Measurements from ENCODE around the gene HOOK2. TPM values are rescaled to one million over a fixed set of nuclear protein-coding genes. Genes with fewer than 3 reads are reported as not detected.

Gene HOOK2
- total RNA-seq, 4 donors from 2014 or later: 55.1 to 227 (median 83.6) TPM

DNA sequence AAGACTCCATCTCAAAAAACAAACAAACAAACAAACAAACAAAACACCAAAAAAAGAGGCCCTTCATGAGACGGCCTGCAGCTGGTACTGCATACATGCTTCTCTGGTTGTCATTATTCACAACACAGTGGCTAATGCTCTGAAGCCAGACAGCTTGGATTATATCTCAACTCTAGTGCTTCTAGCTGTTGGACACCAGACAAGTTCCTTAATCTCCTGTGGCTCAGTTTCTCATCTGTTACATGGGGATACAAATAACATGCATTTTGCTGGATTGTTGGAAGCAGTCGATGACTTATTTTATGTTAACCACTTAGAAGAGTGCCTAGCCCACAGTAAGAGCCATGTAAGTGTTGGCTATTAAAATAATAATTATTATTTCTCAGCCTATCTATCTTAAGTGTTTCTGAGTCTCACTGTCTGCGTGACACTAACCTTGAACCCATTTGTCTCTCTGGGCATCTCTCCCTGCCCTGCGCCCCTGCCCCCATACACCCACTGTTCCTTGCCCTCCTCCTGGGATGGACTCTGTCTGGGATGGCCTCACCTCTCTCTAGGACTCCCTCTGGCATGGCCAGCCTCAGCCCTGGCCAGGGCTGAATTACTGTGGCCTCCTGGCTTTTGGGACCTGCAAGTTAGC, 12.8 kb upstream of the HOOK2 start:
- peak overlapping the region; percentile 88 for H3K4me3 ChIP-seq
- H3K27me3 ChIP-seq: no peaks in the 10 kb centered on the region
- peak overlapping the region; percentile 97 for H3K27ac ChIP-seq
- TF ChIP-seq EP300 (IDR thresholded peaks at IDR 0.05) (no peak), POLR2A (IDR thresholded peaks at IDR 0.05) (no peak), POLR2AphosphoS5 (IDR thresholded peaks at IDR 0.05) (no peak)
- TF ChIP-seq, protein P1, sequence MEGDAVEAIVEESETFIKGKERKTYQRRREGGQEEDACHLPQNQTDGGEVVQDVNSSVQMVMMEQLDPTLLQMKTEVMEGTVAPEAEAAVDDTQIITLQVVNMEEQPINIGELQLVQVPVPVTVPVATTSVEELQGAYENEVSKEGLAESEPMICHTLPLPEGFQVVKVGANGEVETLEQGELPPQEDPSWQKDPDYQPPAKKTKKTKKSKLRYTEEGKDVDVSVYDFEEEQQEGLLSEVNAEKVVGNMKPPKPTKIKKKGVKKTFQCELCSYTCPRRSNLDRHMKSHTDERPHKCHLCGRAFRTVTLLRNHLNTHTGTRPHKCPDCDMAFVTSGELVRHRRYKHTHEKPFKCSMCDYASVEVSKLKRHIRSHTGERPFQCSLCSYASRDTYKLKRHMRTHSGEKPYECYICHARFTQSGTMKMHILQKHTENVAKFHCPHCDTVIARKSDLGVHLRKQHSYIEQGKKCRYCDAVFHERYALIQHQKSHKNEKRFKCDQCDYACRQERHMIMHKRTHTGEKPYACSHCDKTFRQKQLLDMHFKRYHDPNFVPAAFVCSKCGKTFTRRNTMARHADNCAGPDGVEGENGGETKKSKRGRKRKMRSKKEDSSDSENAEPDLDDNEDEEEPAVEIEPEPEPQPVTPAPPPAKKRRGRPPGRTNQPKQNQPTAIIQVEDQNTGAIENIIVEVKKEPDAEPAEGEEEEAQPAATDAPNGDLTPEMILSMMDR (IDR thresholded peaks at IDR 0.05): no peak
- 33% methylated on average over 4 of the region's 4 CpGs for WGBS
- no peaks in the 10 kb centered on the region for H3K9me3 ChIP-seq
- no peak for DNase-seq (ENCODE audit: low spot score in 2 of 2)
- peaks cover 73% of the 10 kb centered on the region for H3K4me1 ChIP-seq
- H3K36me3 ChIP-seq: no peaks in the 10 kb centered on the region

DNA sequence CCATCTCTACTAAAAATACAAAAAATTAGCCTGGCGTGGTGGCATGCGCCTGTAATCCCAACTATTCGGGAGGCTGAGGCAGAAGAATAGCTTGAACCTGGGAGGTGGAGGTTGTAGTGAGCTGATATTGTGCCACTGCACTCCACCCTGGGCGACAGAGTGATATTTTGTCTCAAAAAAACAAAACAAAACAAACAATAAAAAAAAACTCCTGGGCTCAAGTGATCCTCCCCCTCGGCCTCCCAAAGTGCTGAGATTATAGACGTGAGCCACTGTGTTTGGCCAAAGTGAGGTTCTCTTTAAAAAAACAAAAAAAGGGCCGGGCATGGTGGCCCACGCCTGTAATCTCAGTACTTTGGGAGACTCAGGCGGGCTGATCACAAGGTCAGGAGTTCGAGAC, 12.1 kb upstream of the HOOK2 start:
- H3K36me3 ChIP-seq: no peaks in the 10 kb centered on the region
- 70% methylated on average over 10 of the region's 10 CpGs for WGBS
- no peak overlapping the region for H3K4me3 ChIP-seq
- H3K9me3 ChIP-seq: no peaks in the 10 kb centered on the region
- H3K27me3 ChIP-seq: no peaks in the 10 kb centered on the region
- TF ChIP-seq POLR2AphosphoS5 (IDR thresholded peaks at IDR 0.05): no peak
- TF ChIP-seq EP300 (IDR thresholded peaks at IDR 0.05): no peak
- no peak for TF ChIP-seq POLR2A (IDR thresholded peaks at IDR 0.05)
- TF ChIP-seq, protein P1 (IDR thresholded peaks at IDR 0.05): no peak
- peak overlapping the region; percentile 97 for H3K27ac ChIP-seq
- peaks cover 80% of the 10 kb centered on the region for H3K4me1 ChIP-seq
- no peak for DNase-seq (ENCODE audit: low spot score in 2 of 2)

DNA sequence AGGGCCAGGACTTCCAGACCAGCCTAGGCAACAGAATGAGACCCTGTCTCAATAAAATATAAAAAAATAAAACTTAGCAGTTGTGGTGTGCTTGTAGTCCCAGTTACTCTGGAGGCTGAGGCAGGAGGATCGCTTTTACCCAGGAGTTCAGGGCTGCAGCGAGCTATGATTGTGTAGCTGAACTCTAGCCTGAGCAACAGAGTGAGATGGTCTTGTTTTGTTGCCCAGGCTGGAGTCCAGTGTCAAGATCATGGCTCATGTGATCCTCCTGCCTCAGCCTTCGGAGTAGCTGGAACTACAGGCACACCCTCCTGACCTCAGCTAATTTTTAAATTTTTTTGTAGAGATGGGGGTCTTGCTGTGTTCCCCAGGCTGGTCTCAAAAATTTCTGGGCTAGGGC, 11.6 kb upstream of the HOOK2 start:
- H3K27me3 ChIP-seq: no peaks in the 10 kb centered on the region
- peaks cover 85% of the 10 kb centered on the region for H3K4me1 ChIP-seq
- H3K4me3 ChIP-seq: peak overlapping the region; percentile 20
- 67% methylated on average over 3 of the region's 3 CpGs for WGBS
- no peaks in the 10 kb centered on the region for H3K36me3 ChIP-seq
- TF ChIP-seq POLR2AphosphoS5 (IDR thresholded peaks at IDR 0.05): no peak
- no peak for TF ChIP-seq EP300 (IDR thresholded peaks at IDR 0.05)
- no peak for TF ChIP-seq POLR2A (IDR thresholded peaks at IDR 0.05)
- TF ChIP-seq, protein P1 (IDR thresholded peaks at IDR 0.05): no peak
- no peaks in the 10 kb centered on the region for H3K9me3 ChIP-seq
- peak overlapping the region; percentile 97 for H3K27ac ChIP-seq
- DNase-seq (ENCODE audit: low spot score in 2 of 2): no peak

DNA sequence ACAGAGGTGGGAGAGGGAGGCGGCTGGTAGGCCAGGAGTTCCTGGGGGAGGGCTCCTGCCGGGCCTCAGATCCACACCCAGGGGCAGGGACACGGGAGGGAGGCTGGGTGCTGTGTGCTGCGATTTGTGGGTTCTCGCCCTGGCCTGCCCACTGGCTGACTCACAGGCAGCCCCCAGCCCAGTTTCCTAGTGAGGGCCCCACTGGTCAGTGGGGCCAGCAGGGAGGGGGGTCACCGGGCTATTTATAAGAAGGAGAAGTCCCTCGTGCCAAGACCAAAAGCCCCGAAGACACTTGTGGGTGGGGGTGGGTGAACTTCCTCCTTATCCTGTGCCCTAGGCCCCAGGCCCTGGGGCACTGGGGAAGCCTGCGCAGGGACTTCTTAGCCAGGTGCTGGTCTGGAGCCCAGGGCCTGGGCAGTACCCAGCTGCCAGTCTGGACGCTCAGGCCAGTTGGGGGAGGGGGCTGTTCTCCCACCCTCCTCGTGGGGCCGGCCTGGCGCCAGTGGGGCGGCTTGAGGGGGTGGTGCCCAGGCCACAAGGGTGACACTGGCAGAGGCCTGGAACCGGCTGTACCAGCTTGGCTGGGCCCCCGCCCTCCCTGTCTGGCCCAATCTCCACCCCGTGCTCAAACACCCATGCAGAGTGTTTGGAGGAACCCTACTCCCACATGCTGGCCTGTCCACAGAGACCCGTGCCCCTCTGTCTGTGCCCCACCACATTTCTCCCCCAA, 11.0 kb upstream of the HOOK2 start:
- Histone ChIP-seq H3K27me3 (no peaks in the 10 kb centered on the region), H3K27ac (peak overlapping the region; percentile 97), H3K36me3 (no peaks in the 10 kb centered on the region), H3K4me3 (peak overlapping the region; percentile 20), H3K4me1 (peaks cover 90% of the 10 kb centered on the region), H3K9me3 (no peaks in the 10 kb centered on the region)
- peak in 1 of 2 donors; percentile 86 for DNase-seq (ENCODE audit: low spot score in 2 of 2)
- TF ChIP-seq EP300 (IDR thresholded peaks at IDR 0.05) (no peak), POLR2A (IDR thresholded peaks at IDR 0.05) (peak in 1 of 2 donors; percentile 12), POLR2AphosphoS5 (IDR thresholded peaks at IDR 0.05) (peak in 2 of 3 donors; percentile 17 to 56)
- TF ChIP-seq, protein P1 (IDR thresholded peaks at IDR 0.05): no peak
- 44% methylated on average over 10 of the region's 18 CpGs for WGBS

DNA sequence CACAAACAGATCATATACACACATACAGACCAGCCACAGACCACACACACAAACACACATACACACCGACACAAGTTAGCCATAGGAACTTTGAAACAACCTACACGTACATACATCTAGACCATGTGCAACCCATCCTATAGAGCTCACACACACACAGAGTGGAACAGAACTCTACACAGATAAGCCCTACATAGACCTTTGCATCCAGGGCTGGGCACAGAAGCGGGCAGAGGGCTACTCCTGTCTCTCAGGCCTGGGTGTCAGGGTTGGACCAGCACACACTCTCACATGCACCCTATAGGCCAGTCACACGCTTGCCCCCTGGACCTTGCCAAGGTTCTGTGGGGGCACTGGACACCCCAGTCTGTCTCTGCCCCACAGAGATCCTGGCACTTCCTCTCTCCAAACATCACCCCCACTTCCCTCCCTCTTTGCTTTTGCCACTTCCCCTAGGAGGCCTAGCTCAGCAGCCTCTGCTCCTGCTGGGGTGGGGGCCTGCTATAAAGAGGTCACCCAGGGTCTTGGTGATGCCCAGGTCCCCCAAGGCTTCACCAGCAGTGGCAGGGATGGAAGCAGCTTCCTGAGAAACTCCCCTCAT, 10.2 kb upstream of the HOOK2 start:
- Histone ChIP-seq H3K9me3 (no peaks in the 10 kb centered on the region), H3K36me3 (no peaks in the 10 kb centered on the region), H3K27ac (peak overlapping the region; percentile 97), H3K4me1 (peaks cover 85% of the 10 kb centered on the region), H3K4me3 (peak overlapping the region; percentile 50), H3K27me3 (no peaks in the 10 kb centered on the region)
- peak in 1 of 2 donors; percentile 64 for DNase-seq (ENCODE audit: low spot score in 2 of 2)
- 58% methylated on average over 4 of the region's 4 CpGs for WGBS
- TF ChIP-seq EP300 (IDR thresholded peaks at IDR 0.05) (no peak), POLR2AphosphoS5 (IDR thresholded peaks at IDR 0.05) (no peak), POLR2A (IDR thresholded peaks at IDR 0.05) (no peak)
- TF ChIP-seq, protein P1 (IDR thresholded peaks at IDR 0.05): no peak

Data from suprapubic skin (tissue), 4 donors.